NOMO-1 treated with DMSO at 0.1 percent for 48 hours (cell line): ENCODE measurements around the gene LBR.

Experiments
- DNase-seq: peaks from one replicate; lab custom pipeline; 2025; ENCODE audit not compliant: unreplicated experiment; lab: John Stamatoyannopoulos, UW

The LBR gene

GRCh38 chr1:225464851-225465792 lies 37.3 kb upstream of the LBR start:
- DNase-seq = no peak

DNA sequence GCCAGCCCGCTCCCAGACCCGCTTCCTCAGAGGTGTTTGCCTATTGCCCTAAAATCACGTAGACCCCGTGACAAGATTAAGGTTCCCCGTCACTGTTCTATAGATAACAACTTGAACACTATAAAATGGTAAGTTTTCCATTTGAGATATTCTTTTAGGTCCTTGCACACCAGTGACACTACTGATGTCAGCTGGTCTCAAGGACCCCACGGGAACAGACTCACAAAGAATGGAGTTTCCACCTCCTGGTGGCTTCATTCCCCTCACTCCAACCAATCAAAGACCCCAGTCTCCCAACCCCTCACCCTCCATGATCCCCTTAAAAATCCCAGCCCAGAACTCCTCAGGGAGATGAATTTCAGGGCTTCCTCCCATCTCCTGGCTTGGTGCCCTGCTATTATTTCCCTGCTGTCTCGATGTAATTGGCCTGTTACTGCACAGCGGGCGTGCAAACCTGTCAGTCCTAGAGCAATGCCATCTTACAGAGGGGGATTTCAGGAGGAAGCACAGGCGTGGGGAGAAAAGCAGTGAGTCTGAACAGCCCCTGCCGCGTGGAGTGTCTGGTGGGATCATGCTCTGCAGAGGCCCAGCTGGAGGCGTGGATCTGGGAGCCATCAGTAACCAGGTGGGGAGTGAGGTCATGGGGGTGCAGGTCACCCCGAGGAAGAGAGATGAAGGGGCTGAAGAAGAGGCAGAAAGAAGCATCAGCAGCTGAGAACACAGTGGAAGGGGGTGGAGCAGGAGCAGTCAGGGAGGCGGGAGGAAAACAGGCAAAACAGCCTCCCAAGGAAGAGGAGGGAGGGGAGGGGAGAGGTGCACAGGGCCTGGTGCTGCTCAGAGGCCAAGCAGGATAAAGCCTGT lies 35.1 kb upstream of the LBR start:
- no peak for DNase-seq

GRCh38 chr1:225462429-225462713 lies 34.5 kb upstream of the LBR start:
- DNase-seq = no peak

DNA sequence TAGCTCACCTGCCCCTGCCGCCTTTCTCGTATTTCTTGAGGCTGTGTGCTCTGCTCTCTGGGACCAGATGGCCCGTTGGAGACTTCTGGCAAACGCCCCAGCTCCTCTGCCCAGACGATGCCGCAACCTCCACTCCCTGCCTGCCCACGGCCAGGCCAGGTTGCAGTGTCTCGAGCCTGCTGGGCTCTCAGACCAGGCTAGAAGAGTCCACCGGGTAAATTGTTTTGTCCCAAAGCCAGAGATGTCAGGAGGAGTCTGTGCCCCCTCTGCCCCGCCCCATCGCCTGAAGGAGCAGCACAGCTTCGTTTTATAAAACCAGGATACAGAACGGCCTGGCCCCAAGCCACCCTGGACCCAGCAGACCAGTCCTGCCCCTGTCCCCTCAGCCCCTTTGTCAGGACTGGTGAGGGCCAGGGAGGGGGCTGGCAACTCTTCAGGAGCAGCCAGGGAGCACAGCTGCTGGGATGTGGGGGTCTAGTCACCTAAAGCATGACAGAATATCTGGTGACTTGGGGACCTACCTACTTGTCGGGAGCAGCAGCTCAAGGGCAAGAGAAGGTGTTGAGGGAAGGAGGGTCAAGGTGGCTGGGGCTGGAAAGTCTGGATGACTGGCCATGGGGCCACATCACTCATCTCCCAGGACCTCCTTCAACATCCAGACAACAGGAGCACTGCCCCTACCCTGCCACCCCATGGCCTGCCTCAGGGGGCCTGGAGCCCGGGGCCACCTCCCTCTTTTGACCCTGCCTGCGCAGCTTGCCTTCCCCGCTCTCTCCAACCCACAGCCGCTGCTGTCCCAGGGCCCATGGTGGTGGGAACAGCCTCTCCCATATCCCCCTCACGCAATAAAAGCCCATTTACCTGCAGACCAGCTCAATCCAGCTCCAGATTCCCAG lies 33.9 kb upstream of the LBR start:
- DNase-seq = no peak

- no peak for DNase-seq
Observed at GRCh38 chr1:225460737-225461532, 33.1 kb upstream of the LBR start.

- DNase-seq = no peak
Observed at GRCh38 chr1:225460021-225460736, 32.3 kb upstream of the LBR start.

GRCh38 chr1:225458222-225458631 lies 30.4 kb upstream of the LBR start:
- DNase-seq = peak; percentile 71

DNA sequence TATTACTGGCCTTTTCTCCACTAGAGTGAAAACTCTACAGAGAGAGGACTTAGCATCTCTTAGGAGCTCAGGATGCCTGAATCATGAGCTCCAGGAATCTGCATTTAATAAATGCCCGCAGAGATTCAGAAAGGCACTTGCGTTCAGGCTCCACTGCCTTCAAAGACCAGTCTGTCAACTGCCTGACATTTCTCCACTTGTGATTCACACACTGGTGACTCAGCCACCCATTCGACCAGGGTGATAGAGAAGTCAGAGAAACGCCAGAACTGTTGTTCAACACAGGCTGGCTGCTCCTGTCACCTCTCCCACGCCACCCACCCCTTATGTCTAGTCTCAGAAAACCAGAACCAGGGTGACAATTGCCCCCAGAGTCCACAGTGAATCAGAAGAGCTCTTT lies 26.9 kb upstream of the LBR start:
- peak; percentile 64 for DNase-seq

DNA sequence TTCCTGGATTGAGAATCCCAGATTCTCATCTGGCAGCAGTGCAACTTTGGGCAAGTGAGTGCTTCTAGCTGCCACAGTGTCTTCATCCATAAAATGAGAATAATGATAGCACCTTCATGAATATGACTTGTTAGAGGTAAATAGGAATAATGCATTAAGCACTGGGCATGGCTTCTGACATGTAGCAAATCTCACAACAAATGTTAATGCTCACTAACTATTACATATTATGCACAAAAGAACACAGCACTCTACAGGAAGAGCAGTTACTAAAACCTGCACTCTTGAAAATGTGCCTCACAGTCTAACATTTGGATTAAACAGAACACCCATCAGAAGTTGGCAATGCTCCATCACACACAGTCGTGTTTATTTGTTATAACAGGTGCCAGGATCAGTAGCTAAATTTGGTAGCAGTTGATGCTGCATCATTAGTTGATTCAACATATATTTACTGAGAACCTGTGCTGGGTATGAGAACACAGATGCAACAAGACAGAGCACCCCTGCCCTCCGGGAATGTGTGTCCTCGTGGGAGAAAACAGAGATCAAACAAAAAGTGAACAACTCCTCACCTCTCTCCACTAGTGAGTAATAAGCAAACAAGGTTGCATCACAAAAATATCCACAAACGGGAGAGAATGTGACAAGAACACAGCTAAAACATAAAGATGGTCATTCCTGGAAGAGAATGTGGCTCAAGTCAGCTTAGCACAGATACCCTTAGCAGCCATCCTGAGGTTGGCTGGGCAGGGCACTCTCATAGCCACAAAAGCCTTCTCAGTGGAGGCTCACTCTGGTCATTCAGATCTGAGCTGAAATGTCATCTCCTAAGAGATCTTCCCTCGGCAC lies 26.2 kb upstream of the LBR start:
- DNase-seq = no peak

GRCh38 chr1:225451840-225452515 lies 24.1 kb upstream of the LBR start:
- no peak for DNase-seq

DNA sequence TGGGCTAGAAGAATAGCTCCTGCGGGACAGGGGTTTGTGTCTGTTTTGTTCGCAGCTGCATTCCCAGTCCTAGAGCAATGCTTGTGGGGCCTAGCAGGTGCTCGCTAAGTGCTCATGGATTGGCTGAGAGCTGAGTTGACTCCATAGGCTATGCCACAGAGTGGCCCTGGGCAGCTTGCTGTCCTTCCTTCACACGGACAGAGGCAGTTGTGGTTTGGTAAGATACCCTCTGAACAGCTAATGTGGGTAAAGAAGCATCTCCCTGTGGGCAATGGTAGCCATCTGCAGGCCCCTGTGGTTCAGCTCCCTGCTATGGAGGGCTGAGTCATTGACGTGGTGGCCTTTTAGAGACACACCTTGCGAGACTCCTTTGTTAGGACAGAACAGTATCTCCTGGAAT lies 23.5 kb upstream of the LBR start:
- no peak for DNase-seq

- DNase-seq = no peak
Observed at GRCh38 chr1:225450491-225451191, 22.8 kb upstream of the LBR start.

GRCh38 chr1:225449774-225450173 lies 21.9 kb upstream of the LBR start:
- DNase-seq = no peak

GRCh38 chr1:225449261-225449660 lies 21.4 kb upstream of the LBR start:
- no peak for DNase-seq

DNA sequence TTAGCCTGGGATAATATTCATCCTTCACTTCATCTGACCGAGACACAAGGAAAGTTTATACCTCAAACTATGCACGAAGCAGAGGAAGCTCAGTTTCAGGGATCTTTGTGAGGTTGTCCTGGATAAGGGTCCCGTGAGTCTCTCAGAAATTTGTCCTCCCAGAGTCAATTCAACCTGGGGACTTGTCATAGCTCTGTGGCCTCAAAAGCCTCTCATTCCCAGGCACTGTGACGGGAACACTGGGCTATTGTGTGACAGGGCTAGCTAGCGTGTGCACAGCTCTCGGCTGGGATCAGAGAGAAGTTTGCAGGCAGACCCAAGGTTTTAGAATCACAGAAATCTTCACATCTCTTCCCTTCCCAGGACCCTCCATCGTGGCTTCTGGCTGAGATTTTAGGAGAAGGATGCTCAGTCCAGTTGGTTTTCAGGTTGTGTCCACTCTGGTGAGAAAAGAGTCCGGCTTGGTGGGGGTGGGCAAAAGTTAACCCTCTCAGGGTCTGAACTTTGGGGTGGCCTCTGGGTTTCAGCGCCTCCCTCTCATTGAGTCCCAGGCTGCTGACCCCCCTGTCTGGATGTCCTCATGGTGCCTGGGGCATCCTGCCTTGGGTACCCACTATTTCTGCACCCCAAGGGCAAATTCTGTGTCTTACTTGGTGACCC lies 20.4 kb upstream of the LBR start:
- no peak for DNase-seq

- DNase-seq = no peak
Observed at GRCh38 chr1:225447650-225448089, 19.8 kb upstream of the LBR start.

DNA sequence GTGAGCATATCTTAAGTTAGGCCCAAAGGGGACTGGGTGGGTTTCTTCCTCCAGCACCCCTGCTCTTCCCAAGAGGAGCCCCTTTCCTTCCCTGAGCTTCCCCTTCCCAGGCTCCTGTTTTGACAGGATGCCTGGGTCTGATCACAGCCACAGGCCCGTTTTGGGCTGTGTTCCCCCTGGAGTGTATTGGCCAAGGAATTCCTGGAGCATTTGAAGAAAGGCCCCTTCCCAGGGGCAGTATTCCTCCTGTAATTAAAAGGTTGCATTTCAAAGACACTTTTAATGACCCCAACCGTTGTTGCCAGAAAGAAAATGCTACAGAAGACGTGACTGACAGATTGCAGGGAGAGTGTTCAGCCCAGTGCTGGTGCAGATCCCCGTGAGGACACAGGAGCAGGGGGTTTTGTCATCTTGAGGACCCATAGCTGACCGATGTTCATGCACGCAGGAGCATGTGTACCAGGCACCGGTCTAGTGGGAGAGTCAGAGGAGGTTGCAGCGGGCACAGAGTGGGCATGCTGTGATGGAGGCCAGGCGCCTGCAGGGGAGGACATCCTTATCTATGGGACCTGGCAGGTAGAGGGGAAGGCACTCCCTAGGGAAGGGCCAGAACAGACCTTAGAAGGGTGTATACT lies 19.3 kb upstream of the LBR start:
- DNase-seq = no peak
